AG09319 (cell line): Measurements from ENCODE around the gene TWIST2.

ENCODE experiments used
- DNase-seq: peaks from one replicate; pipeline ENCODE4 v3.0.0-alpha.2; 2010; ENCODE audit warnings: low read depth; ENCODE audit errors: extremely low read depth
- CTCF ChIP-seq: IDR thresholded peaks from 2 replicates; pipeline ENCODE4 v1.5.1; 2011; ENCODE audit warnings: low read depth, mild to moderate bottlenecking, inconsistent platforms, low read length, moderate library complexity

Gene TWIST2

GRCh38 chr2:238886453-238887094, 38.7 kb downstream of the TWIST2 start:
- no peak for DNase-seq

GRCh38 chr2:238887616-238888015, 39.7 kb downstream of the TWIST2 start:
- TF ChIP-seq CTCF = no peak
- DNase-seq = no peak

More at GRCh38 chr2:238886453-238887094, 38.7 kb downstream of the TWIST2 start:
- no peak; the same call in none of the 2 replicates for TF ChIP-seq CTCF

GRCh38 chr2:238888781-238889180, 40.9 kb downstream of the TWIST2 start:
- no peak for DNase-seq
- TF ChIP-seq CTCF = no peak

GRCh38 chr2:238890131-238890530, 42.2 kb downstream of the TWIST2 start:
- DNase-seq = no peak
- TF ChIP-seq CTCF = no peak

GRCh38 chr2:238890618-238891456, 43.0 kb downstream of the TWIST2 start:
- no peak for DNase-seq
- no peak for TF ChIP-seq CTCF

GRCh38 chr2:238891457-238892203, 43.7 kb downstream of the TWIST2 start:
- no peak for DNase-seq
- TF ChIP-seq CTCF = no peak

GRCh38 chr2:238892204-238892500, 44.3 kb downstream of the TWIST2 start:
- TF ChIP-seq CTCF = no peak
- DNase-seq = no peak
